ENCODE results near the gene ARCN1.

Gene ARCN1

DNA sequence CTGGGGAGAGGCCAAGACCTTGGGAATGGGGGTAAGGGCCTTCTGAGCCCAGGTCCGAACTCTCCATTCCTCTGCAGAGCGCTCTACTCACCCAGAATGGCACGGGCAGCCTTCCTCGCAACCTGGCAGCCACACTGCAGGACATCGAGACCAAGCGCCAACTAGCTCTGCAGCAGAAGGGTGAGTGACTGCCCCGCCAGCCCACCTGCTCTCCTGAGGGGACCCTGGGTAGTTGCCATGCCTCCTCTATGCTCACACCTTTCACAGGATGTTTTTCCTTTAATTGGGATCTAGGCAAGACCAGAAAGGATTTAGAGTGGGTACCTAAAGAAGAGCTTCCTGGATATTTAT, 71.8 kb downstream of the ARCN1 start:
- no peaks in the 10 kb centered on the region for H3K79me2 ChIP-seq (ENCODE audit: insufficient read depth, low read depth)
- no peaks in the 10 kb centered on the region for H4K20me1 ChIP-seq (ENCODE audit: insufficient read depth)
- no peaks in the 10 kb centered on the region for H3K27me3 ChIP-seq (ENCODE audit: insufficient read depth, low read depth)
- no peak overlapping the region for H3K4me2 ChIP-seq
- H3K4me1 ChIP-seq (ENCODE audit: low read depth, poor library complexity, severe bottlenecking) = peaks cover 23% of the 10 kb centered on the region
- no peak overlapping the region for H3K27ac ChIP-seq
- H3K4me3 ChIP-seq (IDR thresholded peaks at IDR 0.05; ENCODE audit: insufficient read depth, low read depth, low read length) = no peak overlapping the region
- no peak overlapping the region for H2AFZ ChIP-seq (ENCODE audit: low read depth)
- TF ChIP-seq, protein P1, sequence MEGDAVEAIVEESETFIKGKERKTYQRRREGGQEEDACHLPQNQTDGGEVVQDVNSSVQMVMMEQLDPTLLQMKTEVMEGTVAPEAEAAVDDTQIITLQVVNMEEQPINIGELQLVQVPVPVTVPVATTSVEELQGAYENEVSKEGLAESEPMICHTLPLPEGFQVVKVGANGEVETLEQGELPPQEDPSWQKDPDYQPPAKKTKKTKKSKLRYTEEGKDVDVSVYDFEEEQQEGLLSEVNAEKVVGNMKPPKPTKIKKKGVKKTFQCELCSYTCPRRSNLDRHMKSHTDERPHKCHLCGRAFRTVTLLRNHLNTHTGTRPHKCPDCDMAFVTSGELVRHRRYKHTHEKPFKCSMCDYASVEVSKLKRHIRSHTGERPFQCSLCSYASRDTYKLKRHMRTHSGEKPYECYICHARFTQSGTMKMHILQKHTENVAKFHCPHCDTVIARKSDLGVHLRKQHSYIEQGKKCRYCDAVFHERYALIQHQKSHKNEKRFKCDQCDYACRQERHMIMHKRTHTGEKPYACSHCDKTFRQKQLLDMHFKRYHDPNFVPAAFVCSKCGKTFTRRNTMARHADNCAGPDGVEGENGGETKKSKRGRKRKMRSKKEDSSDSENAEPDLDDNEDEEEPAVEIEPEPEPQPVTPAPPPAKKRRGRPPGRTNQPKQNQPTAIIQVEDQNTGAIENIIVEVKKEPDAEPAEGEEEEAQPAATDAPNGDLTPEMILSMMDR (conservative IDR thresholded peaks at IDR 0.05; ENCODE audit: low read depth, low read length) = no peak
- no peak overlapping the region for H3K9ac ChIP-seq
- H3K36me3 ChIP-seq (ENCODE audit: insufficient read depth) = no peaks in the 10 kb centered on the region

DNA sequence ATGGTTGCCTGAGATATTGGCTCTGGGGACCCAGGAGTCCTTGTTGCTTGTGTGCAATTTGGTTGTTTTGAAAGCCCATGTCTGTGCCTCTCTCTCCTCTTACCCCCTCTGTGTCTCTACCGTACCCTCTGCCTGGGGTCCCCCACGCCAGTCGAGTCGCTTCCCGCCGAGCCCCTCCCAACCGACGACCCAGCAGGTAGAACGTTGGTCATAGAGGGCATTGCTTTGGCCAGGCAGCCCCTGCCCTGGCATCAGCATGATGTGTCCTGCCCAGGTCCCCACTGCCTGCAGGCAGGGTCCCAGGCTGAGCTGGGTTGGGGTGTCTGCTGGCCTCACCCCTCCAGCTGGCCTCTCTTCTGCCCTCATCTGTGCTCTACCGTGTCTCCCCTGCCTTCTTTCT, 72.3 kb downstream of the ARCN1 start:
- TF ChIP-seq, protein P1 (conservative IDR thresholded peaks at IDR 0.05; ENCODE audit: low read depth, low read length) = no peak
- Histone ChIP-seq H3K4me1 (ENCODE audit: low read depth, poor library complexity, severe bottlenecking) (peaks cover 23% of the 10 kb centered on the region), H3K9ac (no peak overlapping the region), H3K27ac (no peak overlapping the region), H3K4me3 (IDR thresholded peaks at IDR 0.05; ENCODE audit: insufficient read depth, low read depth, low read length) (no peak overlapping the region), H3K27me3 (ENCODE audit: insufficient read depth, low read depth) (no peaks in the 10 kb centered on the region), H3K79me2 (ENCODE audit: insufficient read depth, low read depth) (no peaks in the 10 kb centered on the region), H3K36me3 (ENCODE audit: insufficient read depth) (no peaks in the 10 kb centered on the region), H2AFZ (ENCODE audit: low read depth) (no peak overlapping the region), H3K4me2 (no peak overlapping the region), H4K20me1 (ENCODE audit: insufficient read depth) (no peaks in the 10 kb centered on the region)

DNA sequence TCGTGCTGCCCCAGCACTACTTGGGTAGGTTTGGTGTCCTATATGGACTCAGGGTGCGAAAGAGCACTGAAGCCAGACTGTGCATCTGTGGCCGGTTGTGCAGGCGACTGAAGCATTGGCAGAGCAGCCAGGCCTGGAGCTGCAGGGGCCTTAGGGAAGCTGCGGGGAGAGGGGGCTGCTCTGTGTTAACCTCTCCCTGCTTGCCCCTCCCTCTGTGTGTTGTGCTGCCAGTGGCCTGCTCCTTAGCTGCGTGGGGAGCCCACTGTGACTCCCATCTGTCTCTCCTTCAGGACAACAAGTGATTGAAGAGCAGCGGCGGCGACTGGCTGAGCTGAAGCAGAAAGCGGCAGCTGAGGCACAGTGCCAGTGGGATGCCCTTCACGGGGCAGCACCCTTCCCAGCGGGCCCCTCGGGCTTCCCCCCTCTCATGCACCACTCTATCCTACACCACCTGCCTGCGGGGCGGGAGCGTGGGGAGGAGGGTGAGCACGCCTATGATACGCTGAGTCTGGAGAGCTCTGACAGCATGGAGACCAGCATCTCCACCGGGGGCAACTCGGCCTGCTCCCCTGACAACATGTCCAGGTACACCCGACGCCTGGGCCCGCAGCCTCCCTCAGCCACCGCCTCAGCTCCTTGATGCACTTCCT, 73.0 kb downstream of the ARCN1 start:
- Histone ChIP-seq H3K36me3 (ENCODE audit: insufficient read depth) (no peaks in the 10 kb centered on the region), H3K27ac (no peak overlapping the region), H4K20me1 (ENCODE audit: insufficient read depth) (no peaks in the 10 kb centered on the region)

DNA sequence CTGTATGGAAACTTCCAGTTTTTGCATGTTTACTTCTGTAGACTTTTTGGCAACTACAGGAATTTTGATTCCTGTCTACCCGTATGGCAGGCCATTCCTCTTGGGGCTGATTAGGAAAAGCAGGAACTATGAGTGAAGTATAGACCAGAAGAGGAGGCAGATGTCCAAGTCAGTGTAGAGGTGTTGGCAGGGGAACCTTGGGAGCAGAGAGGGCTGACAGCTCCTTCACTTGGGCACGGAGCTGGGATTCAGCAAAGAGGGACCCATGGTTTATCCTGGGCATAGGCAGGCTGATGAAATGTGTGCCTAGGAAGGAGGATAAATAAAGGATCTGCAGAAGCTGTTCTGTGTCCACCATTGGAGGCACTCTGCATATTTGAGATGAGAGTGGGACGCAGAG, 74.2 kb downstream of the ARCN1 start:
- no peaks in the 10 kb centered on the region for H4K20me1 ChIP-seq (ENCODE audit: insufficient read depth)
- H3K4me3 ChIP-seq (IDR thresholded peaks at IDR 0.05; ENCODE audit: insufficient read depth, low read depth, low read length) = no peak overlapping the region
- H3K27ac ChIP-seq = no peak overlapping the region
- no peaks in the 10 kb centered on the region for H3K79me2 ChIP-seq (ENCODE audit: insufficient read depth, low read depth)
- TF ChIP-seq, protein P1 (conservative IDR thresholded peaks at IDR 0.05; ENCODE audit: low read depth, low read length) = no peak
- no peak overlapping the region for H3K9ac ChIP-seq
- no peaks in the 10 kb centered on the region for H3K36me3 ChIP-seq (ENCODE audit: insufficient read depth)
- peaks cover 20% of the 10 kb centered on the region for H3K4me1 ChIP-seq (ENCODE audit: low read depth, poor library complexity, severe bottlenecking)
- H2AFZ ChIP-seq (ENCODE audit: low read depth) = no peak overlapping the region
- no peak overlapping the region for H3K4me2 ChIP-seq
- H3K27me3 ChIP-seq (ENCODE audit: insufficient read depth, low read depth) = no peaks in the 10 kb centered on the region

More for the DNA sequence above, 73.0 kb downstream of the ARCN1 start:
- Histone ChIP-seq H2AFZ (ENCODE audit: low read depth) (no peak overlapping the region), H3K79me2 (ENCODE audit: insufficient read depth, low read depth) (no peaks in the 10 kb centered on the region), H3K4me3 (IDR thresholded peaks at IDR 0.05; ENCODE audit: insufficient read depth, low read depth, low read length) (no peak overlapping the region), H3K4me2 (no peak overlapping the region), H3K9ac (no peak overlapping the region), H3K4me1 (ENCODE audit: low read depth, poor library complexity, severe bottlenecking) (peaks cover 23% of the 10 kb centered on the region), H3K27me3 (ENCODE audit: insufficient read depth, low read depth) (no peaks in the 10 kb centered on the region)
- TF ChIP-seq, protein P1 (conservative IDR thresholded peaks at IDR 0.05; ENCODE audit: low read depth, low read length) = no peak

Measured in KMS-11 (cell line).